GM12878 (cell line): ENCODE results near the gene KRT86. TPM values are rescaled to one million over a fixed set of nuclear protein-coding genes. Genes with fewer than 3 reads are reported as not detected.

Experiments
- ATAC-seq: fragments of 200-7000 bp; cut with Tn5 transposase; 3 replicates; pipeline ENCODE4 v1.9.1; 2020; ENCODE audit warnings: mild to moderate bottlenecking, moderate library complexity
- BruUV-seq: library from RNA; stranded (reverse); fragments of 400-500 nt; replicated peaks from 2 replicates; lab custom pipeline; 2021; lab: Mats Ljungman, UMichigan
- CTCF ChIA-PET: fragments of 300-600 bp; sonication (Branson Sonifier 250); formaldehyde crosslinking; extraction: SDS; loops from one replicate; lab custom pipeline; 2021; ENCODE audit warnings: inconsistent platforms; lab: Yijun Ruan, JAX
- POLR2A ChIA-PET: fragments of 350-600 bp; formaldehyde crosslinking; extraction: SDS; loops from one replicate; lab custom pipeline; 2021; ENCODE audit warnings: inconsistent platforms; lab: Charles Lee
- RAD21 ChIA-PET: fragments of 300-600 bp; sonication (Branson Sonifier 250); formaldehyde crosslinking; loops from one replicate; lab custom pipeline; 2023; ENCODE audit warnings: antibody characterized with exemption; ENCODE audit not compliant: unreplicated experiment; lab: Charles Lee
- SMC1A ChIA-PET: fragments of 300-600 bp; sonication (Branson Sonifier 250); formaldehyde crosslinking; loops from one replicate; lab custom pipeline; 2023; ENCODE audit not compliant: unreplicated experiment, uncharacterized antibody; lab: Charles Lee
- DNase-seq: peaks from one replicate; pipeline ENCODE4 v3.0.0-alpha.2; 2011; ENCODE audit warnings: low read depth, low spot score
- FAIRE-seq: peaks from 3 replicates; lab custom pipeline; 2011; peaks lifted over from hg19 to GRCh38; lab: Jason Lieb, UNC
- H2AFZ ChIP-seq: 2 replicates; pipeline ENCODE4 v1.6.0; 2011; ENCODE audit warnings: low read depth, low read length, control low read depth; ENCODE audit not compliant: control insufficient read depth
- H3K27ac ChIP-seq: 2 replicates; pipeline ENCODE4 v1.5.1; 2011; ENCODE audit warnings: control low read depth; ENCODE audit not compliant: control insufficient read depth, insufficient read depth
- H3K27me3 ChIP-seq, 2 experiments: replicated peaks in 1 of 2; 2 replicates each; pipeline versions ENCODE4 v1.6.0 to v1.6.1; 2011; ENCODE audit warnings: low read length in 1 of 2; ENCODE audit not compliant: control insufficient read depth in 2 of 2, insufficient read depth in 2 of 2
- H3K36me3 ChIP-seq, 2 experiments: 2 replicates each; pipeline ENCODE4 v1.5.1; 2011; ENCODE audit warnings: low read length in 1 of 2; ENCODE audit not compliant: control insufficient read depth in 2 of 2, insufficient read depth in 2 of 2
- H3K4me1 ChIP-seq: 2 replicates; pipeline ENCODE4 v1.6.1; 2011; ENCODE audit warnings: mild to moderate bottlenecking, low read length, moderate library complexity, mixed read lengths; ENCODE audit not compliant: control insufficient read depth, insufficient read depth
- H3K4me2 ChIP-seq: 2 replicates; pipeline ENCODE4 v1.6.0; 2011; ENCODE audit warnings: control low read depth; ENCODE audit not compliant: control insufficient read depth, insufficient read depth
- H3K4me3 ChIP-seq: fragments of 200-600 bp; sonication (generic); 2 replicates; pipeline ENCODE4 v1.5.1; 2016
- H3K79me2 ChIP-seq: 2 replicates; pipeline ENCODE4 v1.6.0; 2011; ENCODE audit warnings: low read length; ENCODE audit not compliant: control insufficient read depth, insufficient read depth
- H3K9ac ChIP-seq: 2 replicates; pipeline ENCODE4 v1.8.0; 2011; ENCODE audit warnings: low read length, control low read depth, mixed read lengths; ENCODE audit not compliant: control insufficient read depth, insufficient read depth
- H3K9me3 ChIP-seq: replicated peaks from 3 replicates; pipeline ENCODE4 v1.5.1; 2011; ENCODE audit warnings: mild to moderate bottlenecking, low read length; ENCODE audit not compliant: control insufficient read depth, insufficient read depth
- H4K20me1 ChIP-seq: 2 replicates; pipeline ENCODE4 v1.6.0; 2011; ENCODE audit not compliant: control insufficient read depth, insufficient read depth
- HCFC1 ChIP-seq: fragments of 150-350 bp; IDR thresholded peaks from 2 replicates; pipeline ENCODE4 v1.6.1; 2014; ENCODE audit warnings: low read length
- IKZF1 ChIP-seq: fragments of 450-650 bp; conservative IDR thresholded peaks from 2 replicates; pipeline ENCODE4 v1.6.1; 2017; ENCODE audit warnings: antibody characterized with exemption, mild to moderate bottlenecking
- WGBS: methylation state at CpG from one replicate; pipeline ENCODE4 v1.1.6; 2016; ENCODE audit warnings: low lambda C conversion rate; ENCODE audit not compliant: insufficient replicate concordance, insufficient coverage; ENCODE audit errors: missing lambda C conversion rate; 5-methylcytosine and 5-hydroxymethylcytosine counted together
- in situ Hi-C: fragments of 300-500 bp; cut with MboI; formaldehyde crosslinking; loops from 9 replicates; pipeline ENCODE4 v1.14.3; 2018; ENCODE audit warnings: mixed read lengths
- intact Hi-C: fragments of 100-400 bp; cut with micrococcal nuclease; formaldehyde crosslinking; loops from one replicate; pipeline ENCODE4 v1.14.2; 2022; ENCODE audit not compliant: unreplicated experiment
- polyA plus RNA-seq, 11 experiments: library from polyadenylated mRNA; depleted of rRNA in 4 of 11; unstranded in 6 of 11; stranded (reverse) in 5 of 11; fragments of >200 nt; fragmentation: Nextera tagmentation in 4 of 11; fragmentation: Illumina TruSeq in 1 of 11; extraction: Ambion mirVana in 4 of 11; extraction: Trizol in 1 of 11; gene quantifications; 1 replicate in 1 of 11; 2 replicates in 10 of 11; pipeline versions ENCODE4 v1.2.1 to v1.2.3, GENCODE V29; 2011 to 2016; ENCODE audit warnings: inconsistent platforms in 2 of 11, missing spikeins in 2 of 11, low read depth in 1 of 11
- total RNA-seq, 4 experiments: library from RNA; depleted of rRNA in 3 of 4; stranded (reverse); fragments of >200 nt in 3 of 4; fragmentation: Illumina TruSeq in 1 of 4; extraction: Trizol in 1 of 4; gene quantifications; 2 replicates each; pipeline versions ENCODE4 v1.2.1 to v1.2.3, GENCODE V29; 2013 to 2021
- TF ChIP-seq, protein P1 (sequence below): fragments of 450-650 bp; IDR thresholded peaks from 2 replicates; pipeline ENCODE4 v1.6.1; 2017; ENCODE audit warnings: mild to moderate bottlenecking

The KRT86 gene
- total and polyA plus RNA-seq, 10 of the 15 experiments (the other 5 are each of a cell fraction or from before 2014, with no cell fraction given), result 0.11 to 0.54 (median 0.18) TPM; not detected in 4

DNA sequence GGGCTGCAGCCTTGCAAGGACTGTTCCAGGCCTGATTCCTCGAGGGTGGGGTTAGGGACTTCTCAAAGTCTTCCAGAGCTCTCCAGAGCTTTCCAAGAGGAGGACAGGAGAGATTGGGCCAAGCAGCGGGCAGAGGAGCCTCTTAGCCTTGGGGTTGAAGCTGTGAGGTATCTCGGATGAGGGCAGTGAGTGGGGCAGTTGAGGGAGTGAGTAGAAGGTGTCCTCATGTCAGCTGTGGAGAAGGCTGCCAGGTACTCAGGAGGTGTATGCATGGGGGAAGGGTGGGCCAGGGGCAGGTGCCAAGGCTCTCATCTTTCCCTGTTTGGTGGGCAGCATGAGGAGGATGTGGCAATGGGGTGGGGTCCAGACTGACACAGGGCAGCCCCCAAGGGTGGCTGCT, 39.0 kb downstream of the KRT86 start (continued):
- TF ChIP-seq HCFC1 (no peak), IKZF1 (no peak)
- TF ChIP-seq, protein P1, sequence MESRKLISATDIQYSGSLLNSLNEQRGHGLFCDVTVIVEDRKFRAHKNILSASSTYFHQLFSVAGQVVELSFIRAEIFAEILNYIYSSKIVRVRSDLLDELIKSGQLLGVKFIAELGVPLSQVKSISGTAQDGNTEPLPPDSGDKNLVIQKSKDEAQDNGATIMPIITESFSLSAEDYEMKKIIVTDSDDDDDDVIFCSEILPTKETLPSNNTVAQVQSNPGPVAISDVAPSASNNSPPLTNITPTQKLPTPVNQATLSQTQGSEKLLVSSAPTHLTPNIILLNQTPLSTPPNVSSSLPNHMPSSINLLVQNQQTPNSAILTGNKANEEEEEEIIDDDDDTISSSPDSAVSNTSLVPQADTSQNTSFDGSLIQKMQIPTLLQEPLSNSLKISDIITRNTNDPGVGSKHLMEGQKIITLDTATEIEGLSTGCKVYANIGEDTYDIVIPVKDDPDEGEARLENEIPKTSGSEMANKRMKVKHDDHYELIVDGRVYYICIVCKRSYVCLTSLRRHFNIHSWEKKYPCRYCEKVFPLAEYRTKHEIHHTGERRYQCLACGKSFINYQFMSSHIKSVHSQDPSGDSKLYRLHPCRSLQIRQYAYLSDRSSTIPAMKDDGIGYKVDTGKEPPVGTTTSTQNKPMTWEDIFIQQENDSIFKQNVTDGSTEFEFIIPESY, result no peak
- TF ChIP-seq, all 136 proteins: peak for 0

DNA sequence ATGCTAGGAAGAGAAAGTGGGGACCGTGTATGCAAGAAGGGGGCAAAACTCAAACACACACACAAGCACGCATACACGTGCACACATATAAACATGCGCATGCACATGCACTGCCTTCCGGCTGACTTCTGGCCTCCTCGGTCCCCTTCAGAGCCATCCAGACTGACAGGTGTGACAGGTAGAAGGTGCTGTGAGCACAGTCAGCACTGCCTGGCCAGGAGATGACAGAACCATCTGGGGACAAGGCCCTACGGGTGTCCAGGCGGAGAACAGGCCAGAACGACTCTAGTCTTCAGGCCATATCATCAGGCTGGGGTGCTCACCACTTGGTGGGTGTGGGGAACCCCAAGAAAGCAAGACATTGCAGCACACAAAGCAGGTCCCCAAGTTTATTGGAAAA, 39.5 kb downstream of the KRT86 start:
- Histone ChIP-seq H3K9ac (no peak overlapping the region), H3K4me1 (no peaks in the 10 kb centered on the region), H3K79me2 (no peaks in the 10 kb centered on the region), H3K27ac (no peak overlapping the region), H3K27me3 (peaks cover 7 to 17% of the 10 kb centered on the region in 2 experiments; a peak in 3 of 4 replicates), H3K9me3 (no peaks in the 10 kb centered on the region), H2AFZ (no peak overlapping the region), H3K4me3 (no peak overlapping the region), H3K36me3 (no peaks in the 10 kb centered on the region), H4K20me1 (no peaks in the 10 kb centered on the region), H3K4me2 (no peak overlapping the region)
- WGBS, result 27% methylated on average over 9 of the region's 9 CpGs
- POLR2A ChIA-PET, result no interaction called here
- CTCF ChIA-PET, result interaction anchor here (1.4 kb wide), 1 partner anchor 35 kb away, joined by 4 read pairs; no protein-coding TSS in a partner anchor
- FAIRE-seq (no peak), DNase-seq (no peak), ATAC-seq (no peak)
- in situ Hi-C loops, result no loop called here
- SMC1A ChIA-PET, result no interaction called here
- intact Hi-C loops, result no loop called here
- TF ChIP-seq, protein P1, result no peak
- BruUV-seq, result no TSS peak
- RAD21 ChIA-PET, result no interaction called here
